ENCODE measurements around the gene KTN1.

The KTN1 gene

GRCh38 chr14:55609681-55610080, 29.7 kb downstream of the KTN1 start:
- no peaks in the 10 kb centered on the region for H3K36me3 ChIP-seq (ENCODE audit: control insufficient read depth, insufficient read depth, low read length)
- no peak overlapping the region for H3K4me3 ChIP-seq (ENCODE audit: low read depth, low read length)
- no peaks in the 10 kb centered on the region for H3K27me3 ChIP-seq (ENCODE audit: control insufficient read depth, insufficient read depth, low read length)
- TF ChIP-seq CTCF (IDR thresholded peaks at IDR 0.05): no peak
- H3K4me2 ChIP-seq (ENCODE audit: low read length): no peak overlapping the region
- peaks cover 12% of the 10 kb centered on the region for H3K4me1 ChIP-seq
- no peak overlapping the region for H3K9ac ChIP-seq
- H2AFZ ChIP-seq: no peak overlapping the region
- H3K27ac ChIP-seq: no peak overlapping the region
- H3K79me2 ChIP-seq: peaks cover 33% of the 10 kb centered on the region
- no peaks in the 10 kb centered on the region for H3K9me3 ChIP-seq (ENCODE audit: control insufficient read depth, low read length)

GRCh38 chr14:55610713-55611370, 30.8 kb downstream of the KTN1 start:
- no peak for TF ChIP-seq CTCF (IDR thresholded peaks at IDR 0.05)

GRCh38 chr14:55611859-55612258, 31.9 kb downstream of the KTN1 start:
- H3K9ac ChIP-seq: no peak overlapping the region
- peaks cover 3% of the 10 kb centered on the region for H3K4me1 ChIP-seq
- no peaks in the 10 kb centered on the region for H3K9me3 ChIP-seq (ENCODE audit: control insufficient read depth, low read length)
- peaks cover 31% of the 10 kb centered on the region for H3K79me2 ChIP-seq
- no peak overlapping the region for H3K27ac ChIP-seq
- H3K27me3 ChIP-seq (ENCODE audit: control insufficient read depth, insufficient read depth, low read length): no peaks in the 10 kb centered on the region
- no peak for TF ChIP-seq CTCF (IDR thresholded peaks at IDR 0.05)
- H2AFZ ChIP-seq: no peak overlapping the region
- H3K36me3 ChIP-seq (ENCODE audit: control insufficient read depth, insufficient read depth, low read length): no peaks in the 10 kb centered on the region
- H3K4me3 ChIP-seq (ENCODE audit: low read depth, low read length): no peak overlapping the region
- H3K4me2 ChIP-seq (ENCODE audit: low read length): no peak overlapping the region

More at GRCh38 chr14:55610713-55611370, 30.8 kb downstream of the KTN1 start:
- peaks cover 31% of the 10 kb centered on the region for H3K79me2 ChIP-seq
- H2AFZ ChIP-seq: no peak overlapping the region
- no peaks in the 10 kb centered on the region for H3K9me3 ChIP-seq (ENCODE audit: control insufficient read depth, low read length)
- H3K4me2 ChIP-seq (ENCODE audit: low read length): no peak overlapping the region
- no peak overlapping the region for H3K27ac ChIP-seq
- no peaks in the 10 kb centered on the region for H3K36me3 ChIP-seq (ENCODE audit: control insufficient read depth, insufficient read depth, low read length)
- H3K27me3 ChIP-seq (ENCODE audit: control insufficient read depth, insufficient read depth, low read length): no peaks in the 10 kb centered on the region
- H3K9ac ChIP-seq: no peak overlapping the region
- no peak overlapping the region for H3K4me3 ChIP-seq (ENCODE audit: low read depth, low read length)
- peaks cover 7% of the 10 kb centered on the region for H3K4me1 ChIP-seq

GRCh38 chr14:55614304-55614703, 34.3 kb downstream of the KTN1 start:
- Histone ChIP-seq H3K79me2 (peaks cover 22% of the 10 kb centered on the region), H3K27ac (no peak overlapping the region), H3K4me2 (ENCODE audit: low read length) (no peak overlapping the region), H3K4me1 (peaks cover under 1% of the 10 kb centered on the region), H3K9ac (no peak overlapping the region), H3K4me3 (ENCODE audit: low read depth, low read length) (no peak overlapping the region), H3K27me3 (ENCODE audit: control insufficient read depth, insufficient read depth, low read length) (no peaks in the 10 kb centered on the region), H2AFZ (no peak overlapping the region), H3K9me3 (ENCODE audit: control insufficient read depth, low read length) (no peaks in the 10 kb centered on the region), H3K36me3 (ENCODE audit: control insufficient read depth, insufficient read depth, low read length) (no peaks in the 10 kb centered on the region)
- no peak for TF ChIP-seq CTCF (IDR thresholded peaks at IDR 0.05)

- no peak overlapping the region for H2AFZ ChIP-seq
- TF ChIP-seq CTCF (IDR thresholded peaks at IDR 0.05): no peak
- H3K27ac ChIP-seq: no peak overlapping the region
- no peak overlapping the region for H3K9ac ChIP-seq
- no peak overlapping the region for H3K4me3 ChIP-seq (ENCODE audit: low read depth, low read length)
- H3K9me3 ChIP-seq (ENCODE audit: control insufficient read depth, low read length): no peaks in the 10 kb centered on the region
- H3K27me3 ChIP-seq (ENCODE audit: control insufficient read depth, insufficient read depth, low read length): no peaks in the 10 kb centered on the region
- no peaks in the 10 kb centered on the region for H3K36me3 ChIP-seq (ENCODE audit: control insufficient read depth, insufficient read depth, low read length)
- peaks cover 23% of the 10 kb centered on the region for H3K79me2 ChIP-seq
- H3K4me2 ChIP-seq (ENCODE audit: low read length): no peak overlapping the region
- no peaks in the 10 kb centered on the region for H3K4me1 ChIP-seq
These were observed 40.3 kb downstream of the KTN1 start for GRCh38 chr14:55620277-55620676.

Measured in parathyroid adenoma (tissue), 2 donors.